Measurements from ENCODE around the gene RAB3IL1. TPM values are rescaled to one million over a fixed set of nuclear protein-coding genes. Genes with fewer than 3 reads are reported as not detected.

Gene RAB3IL1
- total RNA-seq, 2 donors from 2014 or later: 3.7 to 5.9 TPM

DNA sequence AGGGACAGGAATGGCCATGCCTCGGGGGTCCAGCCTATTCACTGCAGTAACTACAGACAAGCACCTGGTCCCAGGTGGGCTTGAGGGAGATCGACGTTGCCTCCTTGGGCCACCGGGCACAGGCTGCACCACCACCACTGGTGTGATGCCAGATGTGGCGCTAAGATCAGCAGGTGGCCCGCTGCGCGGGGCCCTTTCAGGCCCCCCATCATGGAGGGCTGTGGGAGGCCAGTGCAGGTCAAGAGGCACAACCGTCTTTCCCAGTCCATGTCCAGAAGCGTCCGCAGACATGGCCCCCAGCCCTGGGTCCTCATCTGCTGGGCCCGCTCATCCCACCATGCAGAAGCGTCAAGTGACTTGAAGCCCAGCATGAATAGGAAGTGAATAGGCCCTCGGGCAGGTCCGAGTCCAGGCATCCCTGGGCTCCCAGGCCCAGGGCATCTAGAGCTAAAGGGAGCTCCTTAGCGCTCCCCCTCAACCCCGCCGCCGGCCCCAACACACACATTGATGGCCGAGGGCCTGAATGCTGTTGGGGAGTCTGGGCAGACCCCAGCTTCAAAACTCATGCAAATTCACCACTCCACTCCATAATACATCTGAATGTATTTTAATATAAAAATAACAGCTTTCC lies 44.3 kb downstream of the RAB3IL1 start:
- no peaks in the 10 kb centered on the region for H3K4me1 ChIP-seq
- H3K36me3 ChIP-seq: no peaks in the 10 kb centered on the region
- no peak for DNase-seq
- H3K4me3 ChIP-seq: no peak overlapping the region
- no peaks in the 10 kb centered on the region for H3K9me3 ChIP-seq
- H3K27ac ChIP-seq: no peak overlapping the region
- intact Hi-C loops (cut with DNase I): loop anchor here (10.0 kb wide), 1 partner anchor 68 kb away; no protein-coding TSS in a partner anchor
- H3K9ac ChIP-seq (ENCODE audit: low read depth in 2 of 2, low read length in 2 of 2): no peak overlapping the region
- TF ChIP-seq, protein P1, sequence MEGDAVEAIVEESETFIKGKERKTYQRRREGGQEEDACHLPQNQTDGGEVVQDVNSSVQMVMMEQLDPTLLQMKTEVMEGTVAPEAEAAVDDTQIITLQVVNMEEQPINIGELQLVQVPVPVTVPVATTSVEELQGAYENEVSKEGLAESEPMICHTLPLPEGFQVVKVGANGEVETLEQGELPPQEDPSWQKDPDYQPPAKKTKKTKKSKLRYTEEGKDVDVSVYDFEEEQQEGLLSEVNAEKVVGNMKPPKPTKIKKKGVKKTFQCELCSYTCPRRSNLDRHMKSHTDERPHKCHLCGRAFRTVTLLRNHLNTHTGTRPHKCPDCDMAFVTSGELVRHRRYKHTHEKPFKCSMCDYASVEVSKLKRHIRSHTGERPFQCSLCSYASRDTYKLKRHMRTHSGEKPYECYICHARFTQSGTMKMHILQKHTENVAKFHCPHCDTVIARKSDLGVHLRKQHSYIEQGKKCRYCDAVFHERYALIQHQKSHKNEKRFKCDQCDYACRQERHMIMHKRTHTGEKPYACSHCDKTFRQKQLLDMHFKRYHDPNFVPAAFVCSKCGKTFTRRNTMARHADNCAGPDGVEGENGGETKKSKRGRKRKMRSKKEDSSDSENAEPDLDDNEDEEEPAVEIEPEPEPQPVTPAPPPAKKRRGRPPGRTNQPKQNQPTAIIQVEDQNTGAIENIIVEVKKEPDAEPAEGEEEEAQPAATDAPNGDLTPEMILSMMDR (IDR thresholded peaks at IDR 0.05): no peak
- H3K27me3 ChIP-seq: no peaks in the 10 kb centered on the region

DNA sequence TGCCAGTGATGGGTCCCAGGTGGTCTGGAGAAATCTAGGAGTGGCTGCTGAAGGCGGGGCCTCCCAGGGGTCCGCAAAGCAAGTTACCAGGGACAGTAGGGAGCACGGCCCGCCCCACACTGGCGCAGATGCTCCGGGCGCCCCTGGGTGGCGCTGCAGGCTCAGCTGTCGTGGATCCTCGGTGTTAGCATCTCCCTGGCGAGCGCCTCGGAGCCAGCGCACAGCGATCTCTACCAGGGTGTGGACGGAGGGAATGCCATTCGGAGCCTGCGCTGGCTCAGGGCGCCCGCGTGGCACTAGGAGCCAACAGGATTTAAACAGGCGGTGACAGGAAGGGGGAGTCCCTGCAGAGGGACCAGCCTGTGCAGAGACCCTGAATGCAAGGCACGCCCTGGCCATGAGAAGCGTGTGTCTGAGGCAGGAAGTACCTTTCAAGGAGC lies 46.2 kb downstream of the RAB3IL1 start:
- no peak overlapping the region for H3K9ac ChIP-seq (ENCODE audit: low read depth in 2 of 2, low read length in 2 of 2)
- H3K27ac ChIP-seq: no peak overlapping the region
- TF ChIP-seq, protein P1 (IDR thresholded peaks at IDR 0.05): peak; percentile 80
- no peaks in the 10 kb centered on the region for H3K27me3 ChIP-seq
- no peaks in the 10 kb centered on the region for H3K4me1 ChIP-seq
- no peaks in the 10 kb centered on the region for H3K36me3 ChIP-seq
- no peak overlapping the region for H3K4me3 ChIP-seq
- no peaks in the 10 kb centered on the region for H3K9me3 ChIP-seq
- peak; percentile 66 for DNase-seq
- intact Hi-C loops (cut with DNase I): loop anchor here (10.0 kb wide), 1 partner anchor 66 kb away; no protein-coding TSS in a partner anchor

DNA sequence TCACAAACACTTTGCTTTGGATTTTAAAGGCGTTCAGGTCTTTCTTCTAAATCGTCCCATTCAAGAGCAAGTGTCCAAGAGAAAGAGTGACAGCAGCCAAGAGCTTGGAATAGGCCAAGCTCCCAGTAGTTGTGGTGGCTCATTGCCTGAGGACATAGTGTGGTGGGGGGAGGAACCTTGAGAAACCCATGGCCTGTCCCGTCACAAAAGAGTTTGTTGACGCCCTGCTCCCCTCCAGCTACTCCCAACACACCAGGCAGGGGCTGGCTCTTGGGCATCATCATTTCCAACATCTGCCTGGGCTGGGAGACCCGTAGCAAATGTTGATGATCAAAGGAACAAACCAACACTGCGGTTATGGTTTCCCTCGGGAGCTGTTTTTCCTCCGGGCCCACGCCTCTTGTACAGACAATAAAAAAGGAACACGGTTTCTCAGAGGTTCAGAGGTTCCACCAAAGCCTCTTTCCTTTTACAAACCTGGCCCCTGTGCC lies 46.8 kb downstream of the RAB3IL1 start:
- Histone ChIP-seq H3K27ac (no peak overlapping the region), H3K4me1 (no peaks in the 10 kb centered on the region)
- intact Hi-C loops (cut with DNase I): loop anchor here (10.0 kb wide), 1 partner anchor 66 kb away; no protein-coding TSS in a partner anchor

DNA sequence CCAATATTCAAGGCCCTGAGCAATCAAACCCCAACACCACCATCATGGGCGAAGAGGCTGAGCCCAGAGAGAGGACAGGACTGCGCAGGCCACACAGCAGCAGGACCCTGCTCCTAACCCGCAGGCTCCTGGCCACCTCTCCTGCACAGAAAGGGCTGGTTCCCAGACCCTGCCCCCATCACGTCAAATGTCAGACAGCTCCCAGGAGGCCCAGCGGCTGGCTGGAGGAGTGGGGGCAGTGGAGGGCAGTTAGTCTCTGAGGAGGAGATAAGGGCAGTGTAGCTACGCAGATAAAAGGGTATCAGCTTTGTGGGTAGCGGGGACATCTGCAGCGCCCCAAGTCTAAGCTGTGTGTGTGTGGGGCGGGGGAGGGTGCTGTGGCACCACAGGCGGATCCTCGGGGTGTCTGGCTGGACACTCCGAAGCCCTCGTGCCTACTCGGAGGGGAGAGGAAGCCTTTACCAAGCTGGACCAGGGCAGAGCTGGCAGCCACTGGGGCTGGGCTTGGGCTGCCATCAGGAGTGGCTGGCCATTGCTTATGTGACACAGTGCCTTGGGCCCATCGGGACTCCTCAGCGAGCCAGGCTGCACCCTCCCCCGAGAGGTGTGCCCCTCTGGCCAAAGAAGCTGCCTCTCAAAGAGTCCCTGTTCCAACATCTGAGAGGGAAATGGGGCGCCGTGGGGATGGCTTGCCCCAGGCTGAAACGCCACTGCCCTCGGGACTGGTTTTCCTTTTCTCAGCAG lies 47.5 kb downstream of the RAB3IL1 start:
- Histone ChIP-seq H3K9ac (ENCODE audit: low read depth in 2 of 2, low read length in 2 of 2) (no peak overlapping the region), H3K4me3 (no peak overlapping the region), H3K4me1 (no peaks in the 10 kb centered on the region), H3K9me3 (no peaks in the 10 kb centered on the region), H3K27ac (no peak overlapping the region), H3K27me3 (no peaks in the 10 kb centered on the region), H3K36me3 (no peaks in the 10 kb centered on the region)
- intact Hi-C loops (cut with DNase I): loop anchor here (10.0 kb wide), 1 partner anchor 65 kb away; no protein-coding TSS in a partner anchor
- no peak for DNase-seq
- TF ChIP-seq, protein P1 (IDR thresholded peaks at IDR 0.05): no peak

More for the DNA sequence above, 46.8 kb downstream of the RAB3IL1 start:
- Histone ChIP-seq H3K9me3 (no peaks in the 10 kb centered on the region), H3K36me3 (no peaks in the 10 kb centered on the region), H3K4me3 (no peak overlapping the region), H3K9ac (ENCODE audit: low read depth in 2 of 2, low read length in 2 of 2) (no peak overlapping the region), H3K27me3 (no peaks in the 10 kb centered on the region)
- TF ChIP-seq, protein P1 (IDR thresholded peaks at IDR 0.05): no peak
- DNase-seq: no peak

DNA sequence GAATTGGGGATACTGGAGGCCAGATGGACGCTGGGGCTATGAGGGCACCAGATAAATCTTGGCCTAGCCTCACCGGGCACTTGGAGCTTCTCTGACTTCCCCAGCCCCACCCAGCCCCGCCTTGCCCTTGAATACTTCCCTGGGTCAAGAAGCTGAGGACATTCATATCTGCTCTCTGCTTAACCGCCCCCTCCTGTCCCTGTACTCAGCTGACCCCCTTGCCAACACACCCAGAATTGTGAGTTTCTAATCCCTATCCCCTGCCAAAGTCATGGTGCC lies 48.0 kb downstream of the RAB3IL1 start:
- Histone ChIP-seq H3K27me3 (no peaks in the 10 kb centered on the region), H3K9me3 (no peaks in the 10 kb centered on the region), H3K27ac (no peak overlapping the region), H3K9ac (ENCODE audit: low read depth in 2 of 2, low read length in 2 of 2) (no peak overlapping the region), H3K4me1 (no peaks in the 10 kb centered on the region), H3K36me3 (no peaks in the 10 kb centered on the region), H3K4me3 (no peak overlapping the region)
- intact Hi-C loops (cut with DNase I): no loop called here
- DNase-seq: no peak
- TF ChIP-seq, protein P1 (IDR thresholded peaks at IDR 0.05): no peak
